Adrenal gland (tissue), 5 donors: Measurements from ENCODE around the gene ARHGAP5.

Experiments used
- POLR2A ChIP-seq, 2 donors: fragments of 450-650 bp; IDR thresholded peaks; one replicate each; pipeline ENCODE4 v1.6.1; 2017; ENCODE audit warnings: antibody characterized with exemption in 2 of 2, mild to moderate bottlenecking in 2 of 2, moderate library complexity in 1 of 2
- TF ChIP-seq, protein P1 (sequence below), 6 experiments: fragments of 450-650 bp in 4 of 6; fragments of 200-600 bp in 2 of 6; sonication (generic) in 1 of 6; IDR thresholded peaks; 1 replicate in 5 of 6; 2 replicates in 1 of 6; pipeline versions ENCODE4 v1.5.1 to v1.8.0; 2016 to 2021; ENCODE audit warnings: antibody characterized with exemption in 6 of 6, mild to moderate bottlenecking in 2 of 6, moderate library complexity in 1 of 6
- donor health status: DM: no; HTN: no; CAD: no.

DNA sequence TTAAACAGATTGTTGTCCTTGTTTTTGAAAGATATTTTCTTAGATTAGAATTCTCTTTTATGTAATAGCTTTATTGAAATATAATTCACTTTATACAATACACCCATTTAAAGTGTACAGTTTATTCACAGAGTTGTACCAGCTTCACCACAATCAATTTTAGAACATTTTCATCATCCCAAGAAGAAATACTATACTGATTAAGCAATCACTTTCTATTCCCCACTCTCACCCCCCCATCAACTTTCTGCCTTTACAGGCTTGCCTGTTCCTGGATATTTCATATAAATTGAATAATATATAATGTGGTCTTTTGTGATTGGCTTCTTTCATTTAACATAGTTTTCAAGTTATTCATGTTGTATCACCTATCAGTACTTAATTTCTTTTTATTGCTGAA is 44.4 kb downstream of the ARHGAP5 start:
- TF ChIP-seq, protein P1, sequence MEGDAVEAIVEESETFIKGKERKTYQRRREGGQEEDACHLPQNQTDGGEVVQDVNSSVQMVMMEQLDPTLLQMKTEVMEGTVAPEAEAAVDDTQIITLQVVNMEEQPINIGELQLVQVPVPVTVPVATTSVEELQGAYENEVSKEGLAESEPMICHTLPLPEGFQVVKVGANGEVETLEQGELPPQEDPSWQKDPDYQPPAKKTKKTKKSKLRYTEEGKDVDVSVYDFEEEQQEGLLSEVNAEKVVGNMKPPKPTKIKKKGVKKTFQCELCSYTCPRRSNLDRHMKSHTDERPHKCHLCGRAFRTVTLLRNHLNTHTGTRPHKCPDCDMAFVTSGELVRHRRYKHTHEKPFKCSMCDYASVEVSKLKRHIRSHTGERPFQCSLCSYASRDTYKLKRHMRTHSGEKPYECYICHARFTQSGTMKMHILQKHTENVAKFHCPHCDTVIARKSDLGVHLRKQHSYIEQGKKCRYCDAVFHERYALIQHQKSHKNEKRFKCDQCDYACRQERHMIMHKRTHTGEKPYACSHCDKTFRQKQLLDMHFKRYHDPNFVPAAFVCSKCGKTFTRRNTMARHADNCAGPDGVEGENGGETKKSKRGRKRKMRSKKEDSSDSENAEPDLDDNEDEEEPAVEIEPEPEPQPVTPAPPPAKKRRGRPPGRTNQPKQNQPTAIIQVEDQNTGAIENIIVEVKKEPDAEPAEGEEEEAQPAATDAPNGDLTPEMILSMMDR (IDR thresholded peaks at IDR 0.05): no peak
- no peak for TF ChIP-seq POLR2A (IDR thresholded peaks at IDR 0.05)
